GM19043 (cell line): ENCODE measurements around the gene PODN.

Experiments
- ATAC-seq: cut with Tn5 transposase; IDR thresholded peaks from one replicate; pipeline ENCODE4 v1.9.1; 2021; ENCODE audit warnings: low read depth; ENCODE audit not compliant: unreplicated experiment

Gene PODN

DNA sequence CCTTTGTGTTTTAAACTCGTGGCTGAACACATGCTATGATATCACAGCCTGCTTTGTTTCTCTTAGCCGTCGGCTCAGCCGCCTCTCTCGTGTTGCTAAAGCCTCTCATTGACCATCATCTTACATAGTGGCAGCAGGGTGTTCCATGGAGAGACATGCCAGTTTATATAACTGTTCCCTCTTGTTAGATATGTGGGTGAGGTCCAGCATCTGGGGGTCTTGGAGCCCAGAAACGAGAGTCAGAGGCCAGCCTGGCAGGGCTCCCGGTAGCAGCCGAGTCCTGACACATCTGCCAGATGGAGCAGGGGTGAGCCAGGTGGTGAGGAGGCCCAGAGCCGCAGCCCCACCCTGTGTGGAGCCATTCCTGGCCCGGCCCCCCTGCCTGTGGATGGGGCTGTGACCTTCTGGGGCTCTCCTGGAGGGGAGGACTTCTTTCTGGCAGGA is 11.9 kb downstream of the PODN start:
- ATAC-seq: no peak

- ATAC-seq: no peak
Measured at GRCh38 chr1:53074313-53075154, 12.5 kb downstream of the PODN start.

GRCh38 chr1:53075206-53075605 is 13.2 kb downstream of the PODN start:
- ATAC-seq: no peak

DNA sequence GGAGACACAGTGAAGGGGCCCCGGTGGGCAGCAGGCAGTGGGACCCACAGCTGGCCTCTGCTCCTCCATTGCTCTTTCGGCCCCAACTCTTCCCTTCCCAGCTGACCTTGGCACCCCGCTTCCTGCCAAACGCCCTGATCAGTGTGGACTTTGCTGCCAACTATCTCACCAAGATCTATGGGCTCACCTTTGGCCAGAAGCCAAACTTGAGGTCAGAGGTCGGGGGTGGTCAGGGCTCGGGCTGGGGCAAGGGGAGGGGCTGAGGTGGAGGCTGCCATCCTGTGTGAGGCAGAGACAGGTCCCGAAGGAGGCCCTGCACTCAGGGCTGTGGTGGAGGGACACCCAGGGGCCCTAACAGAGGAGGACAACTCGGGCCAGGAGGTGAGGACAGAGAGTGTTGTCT is 13.7 kb downstream of the PODN start:
- no peak for ATAC-seq

DNA sequence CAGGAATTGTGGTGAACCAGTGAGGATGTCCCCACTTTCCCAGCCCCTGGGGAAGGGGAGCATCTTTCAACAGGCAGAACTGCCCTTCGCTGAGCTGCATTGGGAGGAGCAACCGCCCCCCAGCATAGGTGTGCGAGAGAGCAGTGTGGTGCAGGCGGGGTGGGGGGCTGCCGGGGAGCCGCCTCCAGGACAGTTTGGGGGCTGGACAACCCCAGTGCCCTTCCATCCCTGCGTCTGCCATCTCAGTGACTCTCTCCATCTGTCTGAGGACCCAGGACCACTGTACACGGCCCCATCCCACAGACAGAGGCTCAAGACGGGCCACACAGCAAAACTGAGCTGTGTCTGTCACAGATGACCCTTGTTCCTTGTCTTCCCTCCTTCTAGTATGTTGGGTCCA is 14.2 kb downstream of the PODN start:
- no peak for ATAC-seq

- ATAC-seq: no peak
Measured at GRCh38 chr1:53076721-53077598, 14.9 kb downstream of the PODN start.

GRCh38 chr1:53077599-53077965 is 15.6 kb downstream of the PODN start:
- no peak for ATAC-seq

DNA sequence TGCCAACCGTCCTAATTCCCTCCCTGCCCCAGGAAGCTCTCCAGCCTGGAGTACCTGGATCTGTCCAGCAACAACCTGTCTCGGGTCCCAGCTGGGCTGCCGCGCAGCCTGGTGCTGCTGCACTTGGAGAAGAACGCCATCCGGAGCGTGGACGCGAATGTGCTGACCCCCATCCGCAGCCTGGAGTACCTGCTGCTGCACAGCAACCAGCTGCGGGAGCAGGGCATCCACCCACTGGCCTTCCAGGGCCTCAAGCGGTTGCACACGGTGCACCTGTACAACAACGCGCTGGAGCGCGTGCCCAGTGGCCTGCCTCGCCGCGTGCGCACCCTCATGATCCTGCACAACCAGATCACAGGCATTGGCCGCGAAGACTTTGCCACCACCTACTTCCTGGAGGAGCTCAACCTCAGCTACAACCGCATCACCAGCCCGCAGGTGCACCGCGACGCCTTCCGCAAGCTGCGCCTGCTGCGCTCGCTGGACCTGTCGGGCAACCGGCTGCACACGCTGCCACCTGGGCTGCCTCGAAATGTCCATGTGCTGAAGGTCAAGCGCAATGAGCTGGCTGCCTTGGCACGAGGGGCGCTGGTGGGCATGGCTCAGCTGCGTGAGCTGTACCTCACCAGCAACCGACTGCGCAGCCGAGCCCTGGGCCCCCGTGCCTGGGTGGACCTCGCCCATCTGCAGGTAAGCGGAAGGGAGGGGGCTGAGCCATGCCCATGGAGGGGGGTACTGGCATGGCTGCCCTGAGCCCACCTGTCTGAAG is 16.5 kb downstream of the PODN start:
- ATAC-seq: no peak

- no peak for ATAC-seq
Measured at GRCh38 chr1:53079251-53079650, 17.2 kb downstream of the PODN start.

DNA sequence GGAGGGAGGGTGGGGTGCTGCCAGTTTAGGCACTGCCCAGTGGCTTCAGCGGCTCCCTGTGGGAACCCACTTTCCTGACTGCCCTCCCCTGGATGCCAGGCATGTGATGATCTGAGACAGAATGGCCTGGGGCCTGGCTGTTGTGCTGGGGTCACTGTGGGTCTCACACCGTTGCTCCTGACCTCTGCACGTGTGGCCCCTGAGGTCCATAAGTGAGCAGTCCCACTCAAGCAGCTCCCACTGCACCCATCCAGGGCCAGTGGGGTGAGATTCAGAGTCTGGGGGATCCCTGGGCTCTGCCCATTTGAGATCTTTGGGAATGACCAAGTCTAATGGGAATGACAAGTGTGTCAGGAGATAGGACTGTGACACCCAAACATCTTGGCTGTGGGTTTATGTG is 18.0 kb downstream of the PODN start:
- no peak for ATAC-seq

DNA sequence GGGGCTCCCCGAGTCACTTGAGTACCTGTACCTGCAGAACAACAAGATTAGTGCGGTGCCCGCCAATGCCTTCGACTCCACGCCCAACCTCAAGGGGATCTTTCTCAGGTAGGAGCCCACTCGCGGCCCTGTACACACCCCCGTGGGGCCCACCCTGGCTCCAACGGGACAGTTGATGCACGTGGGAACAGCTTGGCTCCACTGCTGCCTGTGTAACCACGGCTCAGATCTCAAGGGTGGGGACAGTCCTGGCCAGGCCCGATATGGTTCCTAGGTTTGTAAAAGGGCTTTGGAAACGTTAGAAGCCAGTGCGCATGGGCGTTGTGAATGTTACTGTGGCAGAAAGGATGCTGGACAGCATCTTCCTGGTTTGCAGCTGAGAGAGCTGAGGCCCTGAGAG is 18.8 kb downstream of the PODN start:
- ATAC-seq: no peak

DNA sequence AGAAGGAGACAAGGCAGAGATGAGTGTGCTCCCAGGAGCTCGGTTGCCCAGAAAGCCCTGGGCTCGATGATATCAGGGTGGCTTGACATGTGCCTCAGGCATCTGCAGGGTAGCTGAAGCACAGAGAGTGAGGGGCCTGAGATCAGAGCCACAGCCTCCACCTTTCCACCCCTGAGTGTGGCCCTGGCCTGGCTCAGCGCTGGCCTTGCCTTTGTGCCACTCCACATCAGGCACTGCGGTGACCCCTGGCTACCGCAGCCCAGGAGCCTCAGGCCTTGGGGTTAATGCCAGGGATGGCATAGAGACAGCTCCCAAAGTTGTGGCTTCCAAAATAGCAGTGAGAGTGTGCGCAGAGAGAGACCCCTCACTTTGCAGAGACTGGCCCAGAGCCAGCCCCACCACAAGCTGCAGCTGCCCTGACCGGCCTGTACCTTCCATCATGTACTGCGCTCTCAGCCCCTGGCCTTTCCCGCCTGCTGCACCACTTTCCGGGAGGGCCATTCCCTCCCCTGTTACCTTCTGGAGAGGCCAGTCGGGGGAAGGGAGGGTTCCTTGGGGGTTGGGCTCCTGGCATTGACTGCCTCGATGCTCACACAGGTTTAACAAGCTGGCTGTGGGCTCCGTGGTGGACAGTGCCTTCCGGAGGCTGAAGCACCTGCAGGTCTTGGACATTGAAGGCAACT is 19.5 kb downstream of the PODN start:
- no peak for ATAC-seq

DNA sequence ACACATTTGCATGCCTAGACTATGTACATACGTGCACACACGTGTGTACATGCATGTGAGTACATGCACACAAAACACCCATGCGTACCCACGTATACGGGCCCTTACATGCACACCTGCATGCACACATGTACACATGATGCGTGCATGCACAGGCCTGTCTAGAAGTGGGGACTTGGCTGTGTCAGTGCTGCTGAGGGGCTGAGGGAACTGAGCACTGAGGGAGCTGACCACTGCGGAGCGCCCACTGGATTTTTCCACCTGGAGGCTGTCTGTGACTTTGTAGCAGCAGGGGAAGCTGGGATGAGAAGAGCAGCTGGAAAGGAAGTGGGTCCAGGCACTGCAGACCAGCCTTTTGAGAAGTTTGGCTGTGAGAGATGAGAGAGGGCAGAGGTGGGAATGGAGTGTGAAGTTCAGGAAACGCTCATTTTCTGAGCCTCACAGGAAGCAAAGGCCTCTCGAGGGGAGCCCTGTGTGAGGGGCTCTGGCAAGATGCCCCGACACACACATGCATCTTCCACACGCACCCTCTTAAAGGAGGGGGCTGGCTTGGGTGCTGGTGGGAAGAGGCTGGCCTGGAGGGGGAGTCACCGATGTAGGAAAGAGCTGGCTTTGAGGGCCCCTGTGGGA is 20.9 kb downstream of the PODN start:
- no peak for ATAC-seq

DNA sequence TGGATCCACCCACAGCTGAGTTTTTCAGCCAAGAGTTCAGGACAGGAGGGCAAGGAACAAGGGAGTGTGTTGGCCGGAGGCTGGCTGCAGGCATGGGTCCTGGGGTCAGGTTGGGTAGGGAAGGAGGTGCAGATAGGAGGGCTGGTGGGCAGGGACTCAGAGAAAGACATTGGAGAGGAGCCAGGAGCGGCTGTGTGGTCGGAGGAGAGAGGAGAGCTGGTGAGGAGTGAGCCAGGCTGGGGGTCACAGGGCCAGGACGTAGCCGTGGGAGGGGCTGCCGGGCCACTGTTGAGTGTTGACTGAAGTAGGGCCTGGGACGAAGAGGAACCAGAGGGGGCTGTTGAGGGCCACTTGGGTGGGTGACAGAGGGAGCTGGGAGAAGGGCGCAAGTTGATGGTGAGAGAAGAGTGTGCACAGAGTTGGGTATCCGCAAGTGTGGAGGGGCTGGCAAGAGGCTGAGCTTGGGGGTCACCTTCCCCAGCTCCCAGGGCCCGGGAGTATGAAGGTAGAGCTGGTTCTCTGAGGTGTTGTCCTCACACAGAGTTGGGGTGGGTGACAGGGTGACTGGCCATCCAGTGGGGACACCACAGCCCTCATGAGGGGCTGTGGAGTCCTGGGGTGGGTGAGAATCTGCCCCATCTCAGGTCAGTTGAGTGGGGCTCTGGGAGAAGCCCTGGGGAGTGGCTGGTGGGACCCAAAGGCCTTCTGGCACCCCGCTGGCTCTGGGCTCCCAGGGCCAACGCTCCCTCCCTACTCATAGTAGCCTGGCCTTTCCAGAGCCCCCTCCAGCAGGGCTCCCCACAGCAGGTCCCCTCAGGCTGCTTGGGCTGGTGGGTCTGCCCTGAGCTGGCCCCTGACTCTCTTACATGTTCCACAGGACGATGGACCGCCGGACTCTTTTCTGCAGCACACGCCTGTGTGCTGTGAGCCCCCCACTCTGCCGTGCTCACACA is 21.9 kb downstream of the PODN start:
- no peak for ATAC-seq

GRCh38 chr1:53084589-53084971 is 22.6 kb downstream of the PODN start:
- ATAC-seq: no peak

GRCh38 chr1:53085405-53085804 is 23.4 kb downstream of the PODN start:
- no peak for ATAC-seq

- no peak for ATAC-seq
Measured at GRCh38 chr1:53086491-53087070, 24.6 kb downstream of the PODN start.
